Measurements from ENCODE around the gene FADS2.
A peak's percentile ranks its signal among the peaks of the same experiment; 100 is the strongest.

Gene FADS2

DNA sequence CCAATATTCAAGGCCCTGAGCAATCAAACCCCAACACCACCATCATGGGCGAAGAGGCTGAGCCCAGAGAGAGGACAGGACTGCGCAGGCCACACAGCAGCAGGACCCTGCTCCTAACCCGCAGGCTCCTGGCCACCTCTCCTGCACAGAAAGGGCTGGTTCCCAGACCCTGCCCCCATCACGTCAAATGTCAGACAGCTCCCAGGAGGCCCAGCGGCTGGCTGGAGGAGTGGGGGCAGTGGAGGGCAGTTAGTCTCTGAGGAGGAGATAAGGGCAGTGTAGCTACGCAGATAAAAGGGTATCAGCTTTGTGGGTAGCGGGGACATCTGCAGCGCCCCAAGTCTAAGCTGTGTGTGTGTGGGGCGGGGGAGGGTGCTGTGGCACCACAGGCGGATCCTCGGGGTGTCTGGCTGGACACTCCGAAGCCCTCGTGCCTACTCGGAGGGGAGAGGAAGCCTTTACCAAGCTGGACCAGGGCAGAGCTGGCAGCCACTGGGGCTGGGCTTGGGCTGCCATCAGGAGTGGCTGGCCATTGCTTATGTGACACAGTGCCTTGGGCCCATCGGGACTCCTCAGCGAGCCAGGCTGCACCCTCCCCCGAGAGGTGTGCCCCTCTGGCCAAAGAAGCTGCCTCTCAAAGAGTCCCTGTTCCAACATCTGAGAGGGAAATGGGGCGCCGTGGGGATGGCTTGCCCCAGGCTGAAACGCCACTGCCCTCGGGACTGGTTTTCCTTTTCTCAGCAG, 41.8 kb downstream of the FADS2 start:
- H3K9me3 ChIP-seq = no peaks in the 10 kb centered on the region
- TF ChIP-seq, protein P1, sequence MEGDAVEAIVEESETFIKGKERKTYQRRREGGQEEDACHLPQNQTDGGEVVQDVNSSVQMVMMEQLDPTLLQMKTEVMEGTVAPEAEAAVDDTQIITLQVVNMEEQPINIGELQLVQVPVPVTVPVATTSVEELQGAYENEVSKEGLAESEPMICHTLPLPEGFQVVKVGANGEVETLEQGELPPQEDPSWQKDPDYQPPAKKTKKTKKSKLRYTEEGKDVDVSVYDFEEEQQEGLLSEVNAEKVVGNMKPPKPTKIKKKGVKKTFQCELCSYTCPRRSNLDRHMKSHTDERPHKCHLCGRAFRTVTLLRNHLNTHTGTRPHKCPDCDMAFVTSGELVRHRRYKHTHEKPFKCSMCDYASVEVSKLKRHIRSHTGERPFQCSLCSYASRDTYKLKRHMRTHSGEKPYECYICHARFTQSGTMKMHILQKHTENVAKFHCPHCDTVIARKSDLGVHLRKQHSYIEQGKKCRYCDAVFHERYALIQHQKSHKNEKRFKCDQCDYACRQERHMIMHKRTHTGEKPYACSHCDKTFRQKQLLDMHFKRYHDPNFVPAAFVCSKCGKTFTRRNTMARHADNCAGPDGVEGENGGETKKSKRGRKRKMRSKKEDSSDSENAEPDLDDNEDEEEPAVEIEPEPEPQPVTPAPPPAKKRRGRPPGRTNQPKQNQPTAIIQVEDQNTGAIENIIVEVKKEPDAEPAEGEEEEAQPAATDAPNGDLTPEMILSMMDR (IDR thresholded peaks at IDR 0.05; ENCODE audit: low read depth, low read length) = no peak
- no peaks in the 10 kb centered on the region for H3K27me3 ChIP-seq
- no peak for DNase-seq
- no peak overlapping the region for H3K4me3 ChIP-seq (ENCODE audit: low read depth, low read length)
- H3K4me1 ChIP-seq = no peaks in the 10 kb centered on the region; the same call in 1 of the 2 replicates
- no peaks in the 10 kb centered on the region for H3K36me3 ChIP-seq

DNA sequence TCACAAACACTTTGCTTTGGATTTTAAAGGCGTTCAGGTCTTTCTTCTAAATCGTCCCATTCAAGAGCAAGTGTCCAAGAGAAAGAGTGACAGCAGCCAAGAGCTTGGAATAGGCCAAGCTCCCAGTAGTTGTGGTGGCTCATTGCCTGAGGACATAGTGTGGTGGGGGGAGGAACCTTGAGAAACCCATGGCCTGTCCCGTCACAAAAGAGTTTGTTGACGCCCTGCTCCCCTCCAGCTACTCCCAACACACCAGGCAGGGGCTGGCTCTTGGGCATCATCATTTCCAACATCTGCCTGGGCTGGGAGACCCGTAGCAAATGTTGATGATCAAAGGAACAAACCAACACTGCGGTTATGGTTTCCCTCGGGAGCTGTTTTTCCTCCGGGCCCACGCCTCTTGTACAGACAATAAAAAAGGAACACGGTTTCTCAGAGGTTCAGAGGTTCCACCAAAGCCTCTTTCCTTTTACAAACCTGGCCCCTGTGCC, 42.5 kb downstream of the FADS2 start:
- no peaks in the 10 kb centered on the region for H3K36me3 ChIP-seq
- H3K4me3 ChIP-seq (ENCODE audit: low read depth, low read length) = no peak overlapping the region
- TF ChIP-seq, protein P1 (IDR thresholded peaks at IDR 0.05; ENCODE audit: low read depth, low read length) = no peak
- no peaks in the 10 kb centered on the region for H3K27me3 ChIP-seq
- H3K4me1 ChIP-seq = no peaks in the 10 kb centered on the region; the same call in 1 of the 2 replicates
- no peaks in the 10 kb centered on the region for H3K9me3 ChIP-seq
- no peak for DNase-seq

DNA sequence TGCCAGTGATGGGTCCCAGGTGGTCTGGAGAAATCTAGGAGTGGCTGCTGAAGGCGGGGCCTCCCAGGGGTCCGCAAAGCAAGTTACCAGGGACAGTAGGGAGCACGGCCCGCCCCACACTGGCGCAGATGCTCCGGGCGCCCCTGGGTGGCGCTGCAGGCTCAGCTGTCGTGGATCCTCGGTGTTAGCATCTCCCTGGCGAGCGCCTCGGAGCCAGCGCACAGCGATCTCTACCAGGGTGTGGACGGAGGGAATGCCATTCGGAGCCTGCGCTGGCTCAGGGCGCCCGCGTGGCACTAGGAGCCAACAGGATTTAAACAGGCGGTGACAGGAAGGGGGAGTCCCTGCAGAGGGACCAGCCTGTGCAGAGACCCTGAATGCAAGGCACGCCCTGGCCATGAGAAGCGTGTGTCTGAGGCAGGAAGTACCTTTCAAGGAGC, 43.1 kb downstream of the FADS2 start:
- H3K4me3 ChIP-seq (ENCODE audit: low read depth, low read length) = peak overlapping the region; percentile 31
- H3K9me3 ChIP-seq = no peaks in the 10 kb centered on the region
- no peaks in the 10 kb centered on the region for H3K27me3 ChIP-seq
- DNase-seq = peak; percentile 81
- no peaks in the 10 kb centered on the region; the same call in 1 of the 2 replicates for H3K4me1 ChIP-seq
- TF ChIP-seq, protein P1 (IDR thresholded peaks at IDR 0.05; ENCODE audit: low read depth, low read length) = peak; percentile 74
- H3K36me3 ChIP-seq = no peaks in the 10 kb centered on the region

DNA sequence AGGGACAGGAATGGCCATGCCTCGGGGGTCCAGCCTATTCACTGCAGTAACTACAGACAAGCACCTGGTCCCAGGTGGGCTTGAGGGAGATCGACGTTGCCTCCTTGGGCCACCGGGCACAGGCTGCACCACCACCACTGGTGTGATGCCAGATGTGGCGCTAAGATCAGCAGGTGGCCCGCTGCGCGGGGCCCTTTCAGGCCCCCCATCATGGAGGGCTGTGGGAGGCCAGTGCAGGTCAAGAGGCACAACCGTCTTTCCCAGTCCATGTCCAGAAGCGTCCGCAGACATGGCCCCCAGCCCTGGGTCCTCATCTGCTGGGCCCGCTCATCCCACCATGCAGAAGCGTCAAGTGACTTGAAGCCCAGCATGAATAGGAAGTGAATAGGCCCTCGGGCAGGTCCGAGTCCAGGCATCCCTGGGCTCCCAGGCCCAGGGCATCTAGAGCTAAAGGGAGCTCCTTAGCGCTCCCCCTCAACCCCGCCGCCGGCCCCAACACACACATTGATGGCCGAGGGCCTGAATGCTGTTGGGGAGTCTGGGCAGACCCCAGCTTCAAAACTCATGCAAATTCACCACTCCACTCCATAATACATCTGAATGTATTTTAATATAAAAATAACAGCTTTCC, 45.0 kb downstream of the FADS2 start:
- H3K27me3 ChIP-seq = no peaks in the 10 kb centered on the region
- DNase-seq = no peak
- no peak overlapping the region for H3K4me3 ChIP-seq (ENCODE audit: low read depth, low read length)
- H3K9me3 ChIP-seq = no peaks in the 10 kb centered on the region
- no peaks in the 10 kb centered on the region; the same call in 1 of the 2 replicates for H3K4me1 ChIP-seq
- TF ChIP-seq, protein P1 (IDR thresholded peaks at IDR 0.05; ENCODE audit: low read depth, low read length) = no peak
- H3K36me3 ChIP-seq = no peaks in the 10 kb centered on the region

DNA sequence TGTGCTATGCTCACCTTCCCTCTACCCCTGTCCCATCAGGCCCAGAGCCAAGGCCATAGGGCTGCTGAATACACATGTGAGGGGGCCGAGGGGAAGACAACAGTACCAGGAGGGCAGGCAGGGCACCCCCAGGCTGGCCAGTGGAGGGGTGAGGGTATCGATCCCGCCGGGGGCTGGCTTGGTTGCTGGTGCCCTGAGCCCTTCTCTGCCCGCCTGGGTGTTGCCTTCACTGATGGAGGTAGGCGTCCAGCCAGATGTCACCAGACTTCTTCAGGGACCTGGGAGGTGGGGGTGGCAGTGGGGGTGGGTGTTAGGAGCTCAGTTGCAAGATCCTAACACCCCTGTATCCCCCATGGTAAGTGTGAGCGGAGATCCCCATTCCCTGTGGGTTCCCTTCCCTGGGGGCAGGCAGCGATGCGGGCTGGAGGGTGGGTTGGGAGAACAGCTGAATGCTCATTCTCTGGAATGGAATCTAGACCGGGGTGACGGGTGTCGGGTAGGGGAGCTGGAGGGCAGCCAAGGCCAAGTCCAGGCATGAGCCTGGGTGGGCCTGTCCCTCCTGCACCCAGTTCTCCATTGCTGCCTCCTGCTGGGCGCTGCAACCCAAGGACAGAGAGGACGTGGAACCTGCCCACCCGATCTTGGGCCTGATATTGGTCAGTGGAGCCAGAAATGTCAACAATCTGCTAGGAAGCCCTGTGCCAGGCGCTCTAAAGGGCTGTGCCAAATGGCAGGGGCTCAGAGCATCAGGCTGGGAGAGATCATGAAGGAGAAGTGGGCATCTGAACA, 45.7 kb downstream of the FADS2 start:
- no peaks in the 10 kb centered on the region for H3K27me3 ChIP-seq
- H3K4me3 ChIP-seq (ENCODE audit: low read depth, low read length) = no peak overlapping the region
- TF ChIP-seq, protein P1 (IDR thresholded peaks at IDR 0.05; ENCODE audit: low read depth, low read length) = no peak
- H3K4me1 ChIP-seq = no peaks in the 10 kb centered on the region; the same call in 1 of the 2 replicates
- H3K9me3 ChIP-seq = no peaks in the 10 kb centered on the region
- no peak for DNase-seq
- no peaks in the 10 kb centered on the region for H3K36me3 ChIP-seq
